ENCODE results near the gene RGS3.
"Not testable (repeated sequence)": the region's sequence is repeated elsewhere in the genome, so short reads cannot be mapped to it uniquely, and the experiment has no call there.

The RGS3 gene

GRCh38 chr9:113463418-113464285 is at the start of gene RGS3:
Gene RGS3 (plus strand): TSS chr9:113463727. CDS start chr9:113463803, 76 bp downstream.
- DNase-seq, result no peak

DNA sequence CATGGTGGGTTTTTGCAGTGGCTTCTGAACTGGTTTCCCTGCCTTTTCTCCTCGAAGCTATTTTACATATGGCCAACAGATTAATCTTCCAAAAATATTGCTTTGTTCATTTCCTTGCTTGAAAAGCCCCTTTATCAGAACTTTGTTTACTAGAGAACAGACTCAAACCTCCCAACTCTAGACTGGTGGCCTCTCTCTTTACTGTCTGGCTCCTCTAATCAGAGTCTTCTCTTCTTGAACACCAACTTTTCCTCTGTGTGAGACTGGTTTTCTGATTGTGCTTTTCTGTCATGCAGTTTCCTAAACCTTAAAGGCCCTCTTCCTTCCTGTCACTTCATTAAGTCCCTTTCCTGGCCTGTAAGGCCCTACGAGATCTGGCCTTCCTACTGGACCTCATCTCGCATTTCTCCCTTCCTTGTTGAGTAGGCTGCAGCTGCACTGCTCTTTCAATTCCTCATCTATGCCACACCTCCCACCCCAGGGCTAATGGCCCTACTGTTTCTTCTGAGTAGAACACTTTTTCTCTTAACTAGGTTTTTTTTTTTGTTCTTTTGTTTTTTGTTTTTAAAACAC is 47.3 kb upstream of the RGS3 start:
- DNase-seq, result no peak

DNA sequence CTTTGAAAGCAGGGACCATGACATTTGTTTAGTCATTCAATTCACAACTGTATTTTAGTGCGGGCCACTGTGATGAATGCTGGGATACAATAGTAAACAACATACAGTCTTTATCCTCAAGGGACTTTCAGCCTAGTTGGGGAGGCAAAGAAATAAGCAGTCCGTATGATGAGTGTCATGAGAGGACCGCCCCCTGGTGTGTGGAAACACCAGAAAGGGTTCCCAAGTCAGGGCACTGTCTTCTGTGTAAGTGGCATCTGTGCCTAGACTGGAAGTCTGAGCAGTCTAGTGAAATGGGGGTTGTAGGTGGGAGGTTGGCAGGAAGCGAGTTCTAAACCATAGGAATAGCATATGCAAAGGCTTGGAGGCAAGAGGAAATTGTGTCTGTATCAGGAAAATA is 46.2 kb upstream of the RGS3 start:
- DNase-seq, result no peak

DNA sequence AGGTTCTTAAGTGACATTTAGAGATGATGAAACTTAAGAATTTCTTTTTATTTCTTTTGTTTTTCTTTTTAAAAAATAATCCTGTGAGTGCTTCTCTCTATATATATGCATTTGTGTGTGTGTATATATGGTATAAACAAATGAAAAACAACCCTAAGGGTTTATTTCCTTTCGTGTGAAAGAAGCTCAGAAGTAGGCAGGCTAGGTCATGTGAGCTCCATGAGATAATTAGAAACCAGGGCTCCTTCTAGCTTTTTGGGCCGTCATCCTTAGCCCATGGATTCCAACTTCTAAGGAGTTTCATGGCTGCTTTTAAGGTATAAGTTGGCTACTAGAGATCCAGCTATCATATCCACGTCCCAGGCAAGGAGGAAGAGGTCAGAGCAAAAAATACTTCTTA is 41.8 kb upstream of the RGS3 start:
- no peak for DNase-seq

- DNase-seq, result no peak
These were observed 38.5 kb upstream of the RGS3 start for GRCh38 chr9:113425072-113425471.

GRCh38 chr9:113426701-113427100 is 36.8 kb upstream of the RGS3 start:
- no peak for DNase-seq

DNA sequence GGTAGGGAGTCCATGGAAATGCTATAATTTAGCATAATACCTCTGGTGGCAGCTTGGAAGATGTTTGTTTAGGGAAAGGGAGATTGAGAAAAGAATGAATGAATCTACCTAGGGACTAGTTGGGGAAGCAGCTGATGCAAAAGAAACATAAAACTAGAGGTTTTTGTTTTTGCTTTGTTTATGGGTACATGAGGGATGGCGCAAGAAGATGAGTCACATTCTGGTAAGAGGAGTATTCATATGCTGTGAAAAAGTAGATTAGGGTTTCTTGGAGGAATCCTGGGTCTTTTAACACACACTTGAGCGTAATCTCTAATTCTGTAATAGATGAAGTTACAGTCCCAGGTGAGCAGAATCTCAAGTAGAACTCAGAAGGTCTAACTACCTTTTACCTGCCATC is 35.9 kb upstream of the RGS3 start:
- DNase-seq, result no peak

GRCh38 chr9:113428062-113428615 is 35.4 kb upstream of the RGS3 start:
- no peak for DNase-seq

GRCh38 chr9:113431191-113431590 is 32.3 kb upstream of the RGS3 start:
- DNase-seq, result no peak

GRCh38 chr9:113436728-113437515 is 26.6 kb upstream of the RGS3 start:
- no peak for DNase-seq

- DNase-seq, result not testable (repeated sequence)
These were observed 25.8 kb upstream of the RGS3 start for GRCh38 chr9:113437716-113438115.

DNA sequence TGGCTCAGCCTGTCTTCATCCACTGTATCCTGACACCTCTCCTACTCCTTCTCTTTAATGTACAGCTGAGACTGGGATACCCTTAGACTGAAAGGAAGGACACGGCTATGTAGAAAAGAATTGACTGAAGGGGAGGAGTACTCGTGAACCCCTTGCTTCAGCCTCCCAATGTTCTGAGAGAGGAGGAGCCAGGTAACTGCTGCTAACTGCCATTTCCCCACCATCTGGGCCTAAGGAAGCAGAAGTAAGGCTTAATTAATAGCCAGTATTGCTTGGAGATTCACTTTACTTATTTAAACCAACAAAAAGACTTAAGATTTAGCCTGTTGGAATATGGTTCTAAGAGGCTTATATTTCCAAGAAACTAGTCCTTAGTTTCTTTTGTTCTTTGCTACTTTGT is 18.8 kb upstream of the RGS3 start:
- DNase-seq, result no peak

DNA sequence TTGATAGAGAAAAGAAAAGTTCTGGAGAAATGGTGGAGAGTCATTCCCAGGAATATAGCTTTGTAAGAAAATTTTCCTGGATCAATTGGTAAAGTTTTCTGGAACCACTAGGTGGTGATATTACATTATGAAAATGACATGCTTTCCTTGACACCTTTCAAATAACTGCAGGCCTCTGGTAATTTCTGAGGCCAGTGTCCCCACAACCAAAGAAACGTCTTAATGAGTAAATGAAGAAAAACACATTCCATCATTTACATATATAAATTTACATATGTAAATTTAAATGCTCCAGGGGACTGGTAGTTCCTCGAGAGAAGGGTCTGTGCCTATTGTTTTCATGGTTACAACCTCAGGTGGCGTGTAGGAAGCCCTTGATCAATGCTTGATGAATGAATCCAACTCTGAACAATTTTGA is 17.2 kb upstream of the RGS3 start:
- no peak for DNase-seq

- no peak for DNase-seq
These were observed 14.2 kb upstream of the RGS3 start for GRCh38 chr9:113449376-113449775.

- no peak for DNase-seq
These were observed 11.4 kb upstream of the RGS3 start for GRCh38 chr9:113452113-113452605.

GRCh38 chr9:113454914-113455761 is 8.4 kb upstream of the RGS3 start:
- no peak for DNase-seq

DNA sequence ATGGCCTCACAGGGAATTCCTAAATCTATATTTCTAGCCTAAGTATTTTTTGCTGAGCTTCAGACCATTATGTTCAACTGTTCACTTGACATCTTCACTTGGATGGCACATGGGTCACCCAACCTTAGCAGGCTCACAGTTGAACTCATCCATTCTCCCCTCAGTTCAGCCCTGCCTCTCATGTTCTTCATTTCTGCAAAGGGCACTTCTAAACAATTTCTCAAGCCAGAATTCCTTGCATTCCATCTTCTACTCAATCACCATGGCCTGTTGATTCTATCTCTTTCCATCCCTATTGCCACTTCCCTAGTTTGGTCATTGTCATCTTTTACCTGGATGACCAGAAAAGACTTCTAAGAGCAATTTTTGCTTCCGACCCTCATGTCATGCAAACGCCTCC is 7.3 kb upstream of the RGS3 start:
- no peak for DNase-seq

DNA sequence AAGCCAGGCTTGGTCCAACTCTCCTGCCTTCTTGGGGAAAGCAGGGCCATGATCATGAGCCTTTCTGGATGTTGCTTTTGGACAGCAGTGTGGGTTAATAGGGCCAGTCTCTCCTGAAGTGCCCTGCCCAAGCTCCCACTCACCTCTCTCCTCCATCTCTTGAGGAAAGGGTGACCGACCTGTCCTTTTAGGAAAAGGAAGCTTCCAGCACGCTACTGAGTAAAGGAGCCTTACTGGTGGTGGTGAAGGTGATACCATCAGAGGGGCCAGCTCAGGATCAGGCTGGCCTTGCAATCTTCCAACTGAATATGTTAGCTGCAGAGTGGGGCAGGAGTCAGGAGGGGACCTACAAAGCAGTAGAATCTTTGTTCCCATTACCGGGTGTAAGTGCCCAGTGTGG is 2.2 kb upstream of the RGS3 start:
- DNase-seq, result no peak

GRCh38 chr9:113461943-113462342 is 1.6 kb upstream of the RGS3 start:
- no peak for DNase-seq

DNA sequence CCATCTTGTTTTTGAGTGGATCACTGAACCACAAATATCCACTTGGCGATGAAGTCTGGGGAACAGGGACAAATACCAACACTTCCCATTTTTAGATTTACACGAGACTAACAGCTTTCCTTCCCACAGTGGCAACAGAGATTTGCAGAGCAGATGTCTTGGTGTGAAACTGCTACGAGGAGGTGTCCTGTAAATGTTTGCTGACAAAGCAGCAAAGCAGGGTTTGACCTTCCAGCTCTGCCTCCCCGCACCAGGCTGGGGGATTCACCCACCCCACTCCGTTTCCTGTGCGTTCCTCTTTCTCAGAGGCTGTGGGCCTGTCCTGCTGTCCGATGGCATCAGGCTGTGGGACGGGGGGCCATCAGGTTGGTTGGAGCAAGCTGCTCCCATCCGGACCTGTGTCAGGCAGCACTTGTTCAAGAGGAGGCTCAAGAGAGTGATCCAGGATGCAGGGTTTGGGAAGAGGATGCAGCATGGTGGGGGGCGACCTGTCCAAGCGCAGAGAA is 693 bp upstream of the RGS3 start:
- DNase-seq, result no peak

GRCh38 chr9:113464286-113464660 is 746 bp downstream of the RGS3 start:
- no peak for DNase-seq

GRCh38 chr9:113465599-113466140 is 2.1 kb downstream of the RGS3 start:
- DNase-seq, result no peak
